Endothelial cell (in vitro differentiated cells): Measurements from ENCODE around the gene GMPPB. TPM values are rescaled to one million over a fixed set of nuclear protein-coding genes. Genes with fewer than 3 reads are reported as not detected.
"Not testable (repeated sequence)": the region's sequence is repeated elsewhere in the genome, so short reads cannot be mapped to it uniquely, and the experiment has no call there.

Source experiments
- DNase-seq: peaks from one replicate; pipeline ENCODE4 v3.0.0; 2021; ENCODE audit warnings: low spot score
- H3K27ac Mint-ChIP-seq: one replicate; pipeline ENCODE4 v1.8.0; 2021; ENCODE audit warnings: mixed read lengths, inconsistent platforms; ENCODE audit not compliant: unreplicated experiment
- H3K27me3 Mint-ChIP-seq: one replicate; pipeline ENCODE4 v1.8.0; 2021; ENCODE audit warnings: mild to moderate bottlenecking, moderate library complexity, mixed read lengths, inconsistent platforms; ENCODE audit not compliant: unreplicated experiment
- H3K36me3 Mint-ChIP-seq: one replicate; pipeline ENCODE4 v1.8.0; 2021; ENCODE audit warnings: mild to moderate bottlenecking, low read depth, mixed read lengths, inconsistent platforms; ENCODE audit not compliant: unreplicated experiment
- H3K4me1 Mint-ChIP-seq: one replicate; pipeline ENCODE4 v1.8.0; 2021; ENCODE audit warnings: mild to moderate bottlenecking, mixed read lengths, inconsistent platforms; ENCODE audit not compliant: unreplicated experiment
- H3K4me3 Mint-ChIP-seq: one replicate; pipeline ENCODE4 v1.8.0; 2021; ENCODE audit warnings: mild to moderate bottlenecking, mixed read lengths, inconsistent platforms; ENCODE audit not compliant: unreplicated experiment
- H3K9me3 Mint-ChIP-seq: one replicate; pipeline ENCODE4 v1.8.0; 2021; ENCODE audit warnings: mixed read lengths, inconsistent platforms; ENCODE audit not compliant: unreplicated experiment
- CTCF ChIP-seq: fragments of 200-600 bp; sonication (generic); IDR thresholded peaks from one replicate; pipeline ENCODE4 v1.5.0; 2021; ENCODE audit warnings: antibody characterized with exemption; ENCODE audit not compliant: unreplicated experiment
- total RNA-seq: library from RNA; stranded (reverse); fragmentation: NEBNext Ultra II Directional; extraction: Animal tissue kit (Norgen Biotek cat#: 25700); gene quantifications from one replicate; pipeline ENCODE4 v1.2.1, GENCODE V29; 2021; ENCODE audit not compliant: unreplicated experiment

The GMPPB gene
- total RNA-seq, 1 donor from 2014 or later, result 21.3 TPM

DNA sequence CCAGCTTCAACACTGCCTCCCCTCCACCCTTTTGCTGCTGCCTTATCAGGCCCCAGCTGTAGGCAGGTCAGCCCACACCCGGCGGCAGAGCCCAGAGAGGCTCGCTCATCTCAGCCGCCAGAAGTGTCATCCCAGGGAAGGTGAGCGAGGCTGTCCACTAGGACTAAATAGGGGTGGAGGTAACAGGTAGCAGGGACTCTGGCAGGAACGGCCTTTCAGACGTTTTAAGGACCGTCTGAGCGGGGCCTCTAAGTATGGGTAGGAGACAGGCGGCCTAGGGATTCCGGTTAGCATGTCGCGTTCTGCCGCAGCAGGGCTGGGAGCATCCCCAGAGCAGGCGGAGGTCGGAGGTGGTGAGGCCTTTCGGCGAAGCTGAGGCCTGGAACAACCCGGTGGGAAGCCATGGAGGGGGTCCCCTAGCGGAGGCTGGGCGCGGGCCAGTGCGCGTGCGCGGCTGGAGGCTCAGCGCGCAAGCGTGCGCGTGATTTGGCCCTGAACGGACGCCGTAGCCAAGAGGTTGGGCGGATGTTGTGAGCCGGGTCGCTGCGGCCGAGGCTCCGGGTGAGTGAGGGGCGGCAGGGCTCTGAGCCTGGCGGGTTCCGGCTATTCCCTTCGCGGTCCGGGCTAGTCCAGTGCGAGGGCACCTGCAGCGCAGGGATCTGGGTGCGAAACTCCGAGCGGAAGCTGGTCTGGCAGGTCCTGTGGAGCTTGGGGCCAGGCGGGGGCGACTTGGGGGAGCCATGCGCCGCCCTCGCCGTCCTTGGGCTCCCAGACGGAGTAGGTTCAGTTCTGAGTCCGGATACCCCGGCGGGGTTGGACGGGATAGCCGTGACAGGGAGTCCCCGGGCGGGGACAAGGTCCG, 34.5 kb downstream of the GMPPB start, which contains the start of the genes MST1 and RNF123:
MST1 (minus strand) TSS at position 429 of the 862 bp plus-strand sequence. CDS start 783 bp downstream, outside the sequence.
RNF123 (plus strand) TSS at position 512 of the 862 bp plus-strand sequence. CDS start 1,609 bp downstream, outside the sequence.
- Mint-ChIP-seq H3K36me3 (peaks cover 6% of the 10 kb centered on the region), H3K27me3 (peaks cover 4% of the 10 kb centered on the region), H3K9me3 (no peaks in the 10 kb centered on the region), H3K4me3 (peak within 1 kb of the TSS; percentile 92), H3K27ac (peak within 1 kb of the TSS; percentile 70), H3K4me1 (peaks cover 12% of the 10 kb centered on the region)
- no peak for TF ChIP-seq CTCF
- peak; percentile 95 for DNase-seq

GRCh38 chr3:49688338-49689045, 35.3 kb downstream of the GMPPB start:
- H3K27me3 Mint-ChIP-seq, DNase-seq: not testable (repeated sequence)
- H3K27ac Mint-ChIP-seq, result peak overlapping the region; percentile 70

DNA sequence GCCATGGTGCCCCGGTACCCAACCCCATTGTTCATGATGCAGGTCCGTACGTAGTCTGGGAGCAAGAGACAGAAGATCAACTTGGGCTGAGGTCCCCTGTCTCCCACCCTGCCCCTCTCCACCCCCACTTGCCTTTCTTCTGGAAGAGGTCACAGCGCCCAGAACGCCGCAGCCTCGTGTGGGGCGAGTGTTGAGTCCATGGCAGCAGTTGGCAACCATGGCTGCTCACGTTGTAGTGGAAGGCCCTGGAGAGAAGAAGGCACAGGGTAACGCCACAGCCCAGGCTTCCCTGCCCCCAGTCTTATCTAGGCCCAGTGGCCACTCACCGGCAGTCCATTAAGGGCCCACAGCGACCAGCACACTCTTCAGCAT, 36.3 kb downstream of the GMPPB start:
- not testable (repeated sequence) for H3K36me3 Mint-ChIP-seq, H3K27me3 Mint-ChIP-seq, DNase-seq, H3K27ac Mint-ChIP-seq, H3K9me3 Mint-ChIP-seq, H3K4me3 Mint-ChIP-seq
- peaks cover 12% of the 10 kb centered on the region for H3K4me1 Mint-ChIP-seq

More at GRCh38 chr3:49688338-49689045, 35.3 kb downstream of the GMPPB start:
- peak overlapping the region; percentile 92 for H3K4me3 Mint-ChIP-seq
- H3K9me3 Mint-ChIP-seq, H3K36me3 Mint-ChIP-seq: not testable (repeated sequence)
- peaks cover 12% of the 10 kb centered on the region for H3K4me1 Mint-ChIP-seq

DNA sequence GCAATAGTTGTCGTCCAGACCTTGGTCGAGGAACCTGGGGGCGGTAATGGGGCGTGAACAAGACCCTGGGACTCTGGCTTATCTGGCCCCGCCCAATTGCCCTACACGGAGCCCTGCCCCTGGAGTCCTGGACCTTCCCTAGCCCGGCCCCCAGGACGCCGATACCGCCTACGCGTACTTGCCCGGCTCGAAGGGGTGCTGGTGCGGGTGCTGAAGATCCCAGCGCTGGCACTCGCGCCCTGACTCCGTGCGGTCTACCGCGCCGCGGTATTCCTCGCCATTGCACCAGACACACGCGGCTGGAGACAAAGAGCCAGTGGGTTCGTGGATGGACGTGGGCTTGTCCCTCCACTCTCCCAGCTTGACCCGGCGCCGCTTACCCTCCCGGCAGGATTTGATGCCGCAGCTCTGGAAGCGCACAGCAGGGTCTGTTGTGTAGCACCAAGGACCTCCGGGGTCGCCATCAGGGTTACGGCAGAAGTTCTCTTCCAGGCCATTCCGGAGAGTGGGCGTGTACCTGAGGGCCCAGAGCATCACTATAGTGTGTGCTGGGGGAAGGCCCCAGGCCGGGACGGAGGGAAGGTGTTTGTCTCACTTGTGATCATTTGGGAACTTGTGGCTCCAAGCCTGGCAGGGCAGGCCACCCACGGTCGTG, 36.9 kb downstream of the GMPPB start:
- not testable (repeated sequence) for H3K4me3 Mint-ChIP-seq, H3K9me3 Mint-ChIP-seq, DNase-seq, H3K27me3 Mint-ChIP-seq, H3K36me3 Mint-ChIP-seq, H3K27ac Mint-ChIP-seq
- peaks cover 12% of the 10 kb centered on the region for H3K4me1 Mint-ChIP-seq

- not testable (repeated sequence) for H3K4me3 Mint-ChIP-seq, H3K9me3 Mint-ChIP-seq, H3K36me3 Mint-ChIP-seq, DNase-seq, H3K27me3 Mint-ChIP-seq, H3K27ac Mint-ChIP-seq
- H3K4me1 Mint-ChIP-seq, result peaks cover 12% of the 10 kb centered on the region
Observed at GRCh38 chr3:49686346-49686745, 37.4 kb downstream of the GMPPB start.

- H3K36me3 Mint-ChIP-seq, H3K27me3 Mint-ChIP-seq, H3K9me3 Mint-ChIP-seq, DNase-seq, H3K27ac Mint-ChIP-seq, H3K4me3 Mint-ChIP-seq: not testable (repeated sequence)
- peaks cover 12% of the 10 kb centered on the region for H3K4me1 Mint-ChIP-seq
Observed at GRCh38 chr3:49685846-49686245, 37.9 kb downstream of the GMPPB start.

- H3K9me3 Mint-ChIP-seq, result not testable (repeated sequence)
Observed at GRCh38 chr3:49685103-49685502, 38.6 kb downstream of the GMPPB start.

GRCh38 chr3:49684453-49684852, 39.3 kb downstream of the GMPPB start:
- H3K9me3 Mint-ChIP-seq, DNase-seq, H3K27ac Mint-ChIP-seq, H3K4me3 Mint-ChIP-seq, H3K36me3 Mint-ChIP-seq, H3K27me3 Mint-ChIP-seq, H3K4me1 Mint-ChIP-seq: not testable (repeated sequence)

More at GRCh38 chr3:49685103-49685502, 38.6 kb downstream of the GMPPB start:
- DNase-seq, H3K4me1 Mint-ChIP-seq, H3K36me3 Mint-ChIP-seq, H3K27ac Mint-ChIP-seq, H3K27me3 Mint-ChIP-seq: not testable (repeated sequence)
- peak overlapping the region; percentile 56 for H3K4me3 Mint-ChIP-seq
